Testis (tissue), 2 donors: Measurements from ENCODE around the gene LRRC8C.

ENCODE experiments used
- POLR2A ChIP-seq: fragments of 450-650 bp; IDR thresholded peaks from one replicate; pipeline ENCODE4 v1.6.1; 2017; ENCODE audit warnings: antibody characterized with exemption, mild to moderate bottlenecking, moderate library complexity
- TF ChIP-seq, protein P1 (sequence below), 3 experiments: fragments of 450-650 bp in 2 of 3; fragments of 200-600 bp in 1 of 3; sonication (generic) in 1 of 3; IDR thresholded peaks; one replicate each; pipeline ENCODE4 v1.5.1; 2016 to 2019; ENCODE audit warnings: antibody characterized with exemption in 3 of 3, mild to moderate bottlenecking in 2 of 3, moderate library complexity in 1 of 3

DNA sequence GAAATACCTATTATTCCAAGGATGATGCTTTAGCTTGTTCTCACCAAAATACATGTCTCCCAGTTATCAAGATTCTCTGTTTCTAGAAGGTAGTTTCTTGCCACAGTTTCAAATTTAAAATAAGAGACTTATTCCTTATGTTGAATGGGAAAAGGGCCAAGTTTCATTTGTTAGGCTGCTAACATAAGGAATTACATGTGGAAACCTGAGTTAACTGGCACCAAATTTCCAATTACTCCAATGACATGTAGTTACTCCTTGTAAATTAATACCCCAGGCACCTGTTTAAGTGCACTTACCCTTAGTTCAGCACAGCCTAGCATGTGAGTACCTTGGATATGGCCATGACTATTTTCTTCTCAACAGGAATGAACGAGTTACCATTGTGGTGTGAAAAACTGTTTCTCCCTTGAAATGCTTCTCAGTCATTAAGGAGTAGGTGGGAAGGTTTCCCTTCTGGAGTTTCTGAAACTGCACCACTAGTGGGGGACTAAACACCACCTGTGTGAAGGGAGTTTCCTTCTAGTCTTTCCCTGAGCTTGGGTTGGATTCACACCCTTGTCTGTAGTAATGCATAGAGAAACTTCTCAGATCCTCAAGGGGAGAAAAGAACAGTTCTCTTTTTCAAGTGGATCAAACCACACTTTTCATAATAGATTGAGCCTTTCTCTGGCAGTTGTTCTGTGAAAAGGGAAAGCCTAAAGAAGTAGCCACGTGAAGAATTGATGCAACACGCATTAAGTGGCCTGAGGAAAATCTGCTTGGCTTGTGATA is 32.3 kb upstream of the LRRC8C start:
- TF ChIP-seq, protein P1, sequence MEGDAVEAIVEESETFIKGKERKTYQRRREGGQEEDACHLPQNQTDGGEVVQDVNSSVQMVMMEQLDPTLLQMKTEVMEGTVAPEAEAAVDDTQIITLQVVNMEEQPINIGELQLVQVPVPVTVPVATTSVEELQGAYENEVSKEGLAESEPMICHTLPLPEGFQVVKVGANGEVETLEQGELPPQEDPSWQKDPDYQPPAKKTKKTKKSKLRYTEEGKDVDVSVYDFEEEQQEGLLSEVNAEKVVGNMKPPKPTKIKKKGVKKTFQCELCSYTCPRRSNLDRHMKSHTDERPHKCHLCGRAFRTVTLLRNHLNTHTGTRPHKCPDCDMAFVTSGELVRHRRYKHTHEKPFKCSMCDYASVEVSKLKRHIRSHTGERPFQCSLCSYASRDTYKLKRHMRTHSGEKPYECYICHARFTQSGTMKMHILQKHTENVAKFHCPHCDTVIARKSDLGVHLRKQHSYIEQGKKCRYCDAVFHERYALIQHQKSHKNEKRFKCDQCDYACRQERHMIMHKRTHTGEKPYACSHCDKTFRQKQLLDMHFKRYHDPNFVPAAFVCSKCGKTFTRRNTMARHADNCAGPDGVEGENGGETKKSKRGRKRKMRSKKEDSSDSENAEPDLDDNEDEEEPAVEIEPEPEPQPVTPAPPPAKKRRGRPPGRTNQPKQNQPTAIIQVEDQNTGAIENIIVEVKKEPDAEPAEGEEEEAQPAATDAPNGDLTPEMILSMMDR (IDR thresholded peaks at IDR 0.05), result no peak
- no peak for TF ChIP-seq POLR2A
